AG09319 (cell line): ENCODE results near the gene SAT1.

Experiments used
- DNase-seq: peaks from one replicate; pipeline ENCODE4 v3.0.0-alpha.2; 2010; ENCODE audit warnings: low read depth; ENCODE audit errors: extremely low read depth
- CTCF ChIP-seq: IDR thresholded peaks from 2 replicates; pipeline ENCODE4 v1.5.1; 2011; ENCODE audit warnings: low read depth, mild to moderate bottlenecking, inconsistent platforms, low read length, moderate library complexity

The SAT1 gene

GRCh38 chrX:23779025-23779424, 3.9 kb upstream of the SAT1 start:
- peak; percentile 4 for TF ChIP-seq CTCF

GRCh38 chrX:23782455-23782854, 518 bp upstream of the SAT1 start:
- no peak for TF ChIP-seq CTCF
- no peak for DNase-seq

More at GRCh38 chrX:23779025-23779424, 3.9 kb upstream of the SAT1 start:
- no peak for DNase-seq

GRCh38 chrX:23783589-23784469, 856 bp downstream of the SAT1 start:
- no peak for TF ChIP-seq CTCF
- no peak for DNase-seq

GRCh38 chrX:23784470-23785331, 1.7 kb downstream of the SAT1 start:
- peak; percentile 72 for DNase-seq
- TF ChIP-seq CTCF = no peak

- no peak for TF ChIP-seq CTCF
- DNase-seq = no peak
Observed at GRCh38 chrX:23785580-23785979, 2.6 kb downstream of the SAT1 start.

GRCh38 chrX:23786268-23786815, 3.4 kb downstream of the SAT1 start:
- no peak for TF ChIP-seq CTCF
- no peak for DNase-seq
